ENCODE measurements around the gene DPH1.
"Not testable (repeated sequence)": the region's sequence is repeated elsewhere in the genome, so short reads cannot be mapped to it uniquely, and the experiment has no call there.

DPH1 gene

GRCh38 chr17:2029911-2030778, at the start of gene DPH1:
TSS of gene DPH1 (plus strand) at chr17:2030153. CDS start at chr17:2030170, 17 bp downstream.
- H3K9me2 ChIP-seq (replicated peaks; ENCODE audit: low read depth, low read length) = no peaks in the 10 kb centered on the region
- H3F3A ChIP-seq (ENCODE audit: low read depth) = no peaks in the 10 kb centered on the region
- H3K4me1 ChIP-seq (ENCODE audit: insufficient read depth, low read length, poor library complexity, severe bottlenecking) = peaks cover 10% of the 10 kb centered on the region
- no peak for TF ChIP-seq EZH2phosphoT487 (IDR thresholded peaks at IDR 0.05; ENCODE audit: borderline replicate concordance)
- TF ChIP-seq, protein P1, sequence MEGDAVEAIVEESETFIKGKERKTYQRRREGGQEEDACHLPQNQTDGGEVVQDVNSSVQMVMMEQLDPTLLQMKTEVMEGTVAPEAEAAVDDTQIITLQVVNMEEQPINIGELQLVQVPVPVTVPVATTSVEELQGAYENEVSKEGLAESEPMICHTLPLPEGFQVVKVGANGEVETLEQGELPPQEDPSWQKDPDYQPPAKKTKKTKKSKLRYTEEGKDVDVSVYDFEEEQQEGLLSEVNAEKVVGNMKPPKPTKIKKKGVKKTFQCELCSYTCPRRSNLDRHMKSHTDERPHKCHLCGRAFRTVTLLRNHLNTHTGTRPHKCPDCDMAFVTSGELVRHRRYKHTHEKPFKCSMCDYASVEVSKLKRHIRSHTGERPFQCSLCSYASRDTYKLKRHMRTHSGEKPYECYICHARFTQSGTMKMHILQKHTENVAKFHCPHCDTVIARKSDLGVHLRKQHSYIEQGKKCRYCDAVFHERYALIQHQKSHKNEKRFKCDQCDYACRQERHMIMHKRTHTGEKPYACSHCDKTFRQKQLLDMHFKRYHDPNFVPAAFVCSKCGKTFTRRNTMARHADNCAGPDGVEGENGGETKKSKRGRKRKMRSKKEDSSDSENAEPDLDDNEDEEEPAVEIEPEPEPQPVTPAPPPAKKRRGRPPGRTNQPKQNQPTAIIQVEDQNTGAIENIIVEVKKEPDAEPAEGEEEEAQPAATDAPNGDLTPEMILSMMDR (conservative IDR thresholded peaks at IDR 0.05; ENCODE audit: low read length) = no peak
- H3K9ac ChIP-seq (ENCODE audit: low read depth, low read length, poor library complexity, severe bottlenecking) = peak within 1 kb of the TSS; percentile 68
- H3K4me2 ChIP-seq (ENCODE audit: low read depth, low read length, poor library complexity, severe bottlenecking) = peak within 1 kb of the TSS; percentile 82
- no peaks in the 10 kb centered on the region for H3K9me3 ChIP-seq (ENCODE audit: insufficient read depth, low read depth, low read length)
- peak within 1 kb of the TSS; percentile 88 for H3K4me3 ChIP-seq (ENCODE audit: low read length, poor library complexity, severe bottlenecking)
- H2AFZ ChIP-seq (ENCODE audit: low read length) = peak within 1 kb of the TSS; percentile 88
- no peaks in the 10 kb centered on the region for H3K79me2 ChIP-seq (ENCODE audit: insufficient read depth, low read length)
- no peaks in the 10 kb centered on the region for H4K20me1 ChIP-seq (ENCODE audit: insufficient read depth, low read length, poor library complexity, severe bottlenecking)
- no peaks in the 10 kb centered on the region for H3K36me3 ChIP-seq (ENCODE audit: insufficient read depth, low read length)
- peaks cover 7% of the 10 kb centered on the region for H3K27me3 ChIP-seq (ENCODE audit: insufficient read depth, low read length, poor library complexity, severe bottlenecking)

DNA sequence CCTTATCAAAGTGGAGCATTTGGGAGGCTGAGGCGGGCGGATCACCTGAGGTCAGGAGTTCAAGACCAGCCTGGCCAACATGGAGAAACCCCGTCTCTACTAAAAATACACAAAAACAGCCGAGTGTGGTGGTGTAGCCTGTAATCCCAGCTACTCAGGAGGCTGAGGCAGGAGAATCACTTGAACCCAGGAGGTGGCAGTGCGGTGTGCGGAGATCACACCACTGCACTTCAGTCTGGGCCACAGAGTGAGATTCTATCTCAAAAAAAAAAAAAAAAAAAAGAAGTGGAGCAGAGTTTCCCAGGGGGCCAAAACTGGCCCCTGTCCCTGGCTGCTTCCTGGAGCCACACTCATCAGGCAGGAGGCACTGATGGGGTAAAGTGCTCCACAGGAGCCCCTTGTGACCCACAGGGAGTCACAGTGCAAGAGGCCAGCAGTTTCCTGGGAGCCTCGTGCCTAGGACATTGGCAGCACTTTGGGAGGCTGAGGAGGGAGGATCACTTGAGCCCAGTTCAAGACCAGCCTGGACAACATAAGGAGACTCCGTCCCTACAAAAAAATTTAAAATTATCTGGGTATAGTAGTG, 49.2 kb upstream of the DPH1 start:
- Histone ChIP-seq H3K9ac (ENCODE audit: low read depth, low read length, poor library complexity, severe bottlenecking) (no peak overlapping the region), H3K27me3 (ENCODE audit: insufficient read depth, low read length, poor library complexity, severe bottlenecking) (no peaks in the 10 kb centered on the region), H3K9me3 (ENCODE audit: insufficient read depth, low read depth, low read length) (no peaks in the 10 kb centered on the region), H3K4me1 (ENCODE audit: insufficient read depth, low read length, poor library complexity, severe bottlenecking) (peaks cover 4% of the 10 kb centered on the region), H2AFZ (ENCODE audit: low read length) (no peak overlapping the region), H3F3A (ENCODE audit: low read depth) (no peaks in the 10 kb centered on the region), H3K4me3 (ENCODE audit: low read length, poor library complexity, severe bottlenecking) (no peak overlapping the region), H3K4me2 (ENCODE audit: low read depth, low read length, poor library complexity, severe bottlenecking) (no peak overlapping the region), H4K20me1 (ENCODE audit: insufficient read depth, low read length, poor library complexity, severe bottlenecking) (no peaks in the 10 kb centered on the region), H3K9me2 (replicated peaks; ENCODE audit: low read depth, low read length) (no peaks in the 10 kb centered on the region), H3K36me3 (ENCODE audit: insufficient read depth, low read length) (no peaks in the 10 kb centered on the region), H3K79me2 (ENCODE audit: insufficient read depth, low read length) (no peaks in the 10 kb centered on the region)
- TF ChIP-seq, protein P1 (conservative IDR thresholded peaks at IDR 0.05; ENCODE audit: low read length) = no peak
- no peak for TF ChIP-seq EZH2phosphoT487 (IDR thresholded peaks at IDR 0.05; ENCODE audit: borderline replicate concordance)

GRCh38 chr17:1982793-1983366, 47.1 kb upstream of the DPH1 start:
- not testable (repeated sequence) for H3K4me3 ChIP-seq (ENCODE audit: low read length, poor library complexity, severe bottlenecking); H3F3A ChIP-seq (ENCODE audit: low read depth); H3K4me1 ChIP-seq (ENCODE audit: insufficient read depth, low read length, poor library complexity, severe bottlenecking); H2AFZ ChIP-seq (ENCODE audit: low read length); H3K79me2 ChIP-seq (ENCODE audit: insufficient read depth, low read length); H3K36me3 ChIP-seq (ENCODE audit: insufficient read depth, low read length); H3K9ac ChIP-seq (ENCODE audit: low read depth, low read length, poor library complexity, severe bottlenecking); H3K9me3 ChIP-seq (ENCODE audit: insufficient read depth, low read depth, low read length); H3K9me2 ChIP-seq (replicated peaks; ENCODE audit: low read depth, low read length); H3K27me3 ChIP-seq (ENCODE audit: insufficient read depth, low read length, poor library complexity, severe bottlenecking); H4K20me1 ChIP-seq (ENCODE audit: insufficient read depth, low read length, poor library complexity, severe bottlenecking); H3K4me2 ChIP-seq (ENCODE audit: low read depth, low read length, poor library complexity, severe bottlenecking)
